OCI-LY7 (cell line): Measurements from ENCODE around the gene ARHGEF19.

Experiments used
- CTCF ChIP-seq: fragments of 200-600 bp; sonication (generic); conservative IDR thresholded peaks from 2 replicates; pipeline ENCODE4 v1.5.1; 2014; ENCODE audit warnings: mild to moderate bottlenecking, antibody characterized with exemption, low read length, moderate library complexity, mixed read lengths
- EZH2phosphoT487 ChIP-seq: fragments of 200-600 bp; sonication (generic); IDR thresholded peaks from 2 replicates; pipeline ENCODE4 v1.6.1; 2018; ENCODE audit warnings: low read depth, borderline replicate concordance, mild to moderate bottlenecking, mixed run types, antibody characterized with exemption, low read length, moderate library complexity, mixed read lengths

- no peak for TF ChIP-seq CTCF
- no peak for TF ChIP-seq EZH2phosphoT487
Measured at GRCh38 chr1:16246961-16247360, 34.5 kb upstream of the ARHGEF19 start.
